A549 (cell line): ENCODE data around the gene TBC1D8. TPM values are rescaled to one million over a fixed set of nuclear protein-coding genes. Genes with fewer than 3 reads are reported as not detected.

Experiments
- ATAC-seq, 2 experiments: fragments of 200-7000 bp in 1 of 2; fragments of >200 bp in 1 of 2; cut with Nextera tagmentation in 1 of 2; cut with Tn5 transposase in 1 of 2; 3 replicates each; pipeline versions ENCODE4 v1.8.0 to v1.9.1; 2018 to 2020; ENCODE audit warnings: mild to moderate bottlenecking in 1 of 2, moderate library complexity in 1 of 2
- CTCF ChIA-PET: fragments of 300-600 bp; sonication (Branson Sonifier 250); formaldehyde crosslinking; extraction: SDS; loops from one replicate; lab custom pipeline; 2021; ENCODE audit warnings: antibody characterized with exemption, inconsistent platforms; lab: Yijun Ruan, JAX
- POLR2A ChIA-PET: fragments of 350-600 bp; formaldehyde crosslinking; extraction: SDS; loops from one replicate; lab custom pipeline; 2021; ENCODE audit warnings: antibody characterized with exemption, inconsistent platforms; lab: Yijun Ruan, JAX
- DNase-seq, 2 experiments: peaks; one replicate each; pipeline versions ENCODE4 v3.0.0 to v3.0.0-alpha.2; 2011 to 2016; ENCODE audit warnings: low read depth in 1 of 2, low spot score in 1 of 2
- FAIRE-seq: peaks from 2 replicates; lab custom pipeline; 2011; peaks lifted over from hg19 to GRCh38; lab: Jason Lieb, UNC
- H3K27ac ChIP-seq, 2 experiments: fragments of >200 bp; sonication (Bioruptor Twin); formaldehyde crosslinking; 3 replicates each; pipeline ENCODE4 v1.5.1; 2016 to 2017
- H3K4me1 ChIP-seq: fragments of >200 bp; sonication (Bioruptor Twin); formaldehyde crosslinking; 3 replicates; pipeline ENCODE4 v1.6.1; 2016
- H3K4me2 ChIP-seq: fragments of >200 bp; sonication (Bioruptor Twin); formaldehyde crosslinking; 3 replicates; pipeline ENCODE4 v1.6.1; 2016
- H3K4me3 ChIP-seq: fragments of >200 bp; sonication (Bioruptor Twin); formaldehyde crosslinking; 3 replicates; pipeline ENCODE4 v1.5.1; 2016
- H3K9me3 ChIP-seq: fragments of >200 bp; sonication (Bioruptor Twin); formaldehyde crosslinking; 3 replicates; pipeline ENCODE4 v1.6.1; 2016
- CBX8 ChIP-seq: fragments of 200-600 bp; sonication (generic); IDR thresholded peaks from 2 replicates; pipeline ENCODE4 v1.6.1; 2016
- CEBPB ChIP-seq, 2 experiments: fragments of >200 bp in 1 of 2; sonication (Bioruptor Twin) in 1 of 2; formaldehyde crosslinking in 1 of 2; IDR thresholded peaks; 2 replicates each; pipeline ENCODE4 v1.6.1; 2012 to 2016
- EHF ChIP-seq: fragments of 250-450 bp; sonication (Bioruptor Pico); IDR thresholded peaks from 2 replicates; pipeline ENCODE4 v1.5.0; 2020; ENCODE audit warnings: mild to moderate bottlenecking
- EP300 ChIP-seq, 2 experiments: fragments of >200 bp; sonication (Bioruptor Twin); formaldehyde crosslinking; IDR thresholded peaks; 2 replicates in 1 of 2; 3 replicates in 1 of 2; pipeline ENCODE4 v1.6.1; 2016 to 2017
- FOXS1 ChIP-seq: fragments of 250-450 bp; sonication (Bioruptor Pico); IDR thresholded peaks from 2 replicates; pipeline ENCODE4 v1.5.0; 2020; ENCODE audit warnings: mild to moderate bottlenecking, moderate library complexity
- HDAC2 ChIP-seq: fragments of 200-600 bp; sonication (generic); IDR thresholded peaks from 2 replicates; pipeline ENCODE4 v1.6.1; 2016
- HOXB13 ChIP-seq: fragments of 250-450 bp; sonication (Bioruptor Pico); IDR thresholded peaks from 2 replicates; pipeline ENCODE4 v1.5.0; 2020; ENCODE audit warnings: low read depth, mild to moderate bottlenecking, moderate library complexity
- JUN ChIP-seq, 2 experiments: fragments of >200 bp; sonication (Bioruptor Twin); formaldehyde crosslinking; IDR thresholded peaks; 2 replicates in 1 of 2; 3 replicates in 1 of 2; pipeline ENCODE4 v1.6.1; 2016 to 2017
- JUNB ChIP-seq: fragments of >200 bp; sonication (Bioruptor Twin); formaldehyde crosslinking; IDR thresholded peaks from 2 replicates; pipeline ENCODE4 v1.6.1; 2016
- MAFK ChIP-seq: fragments of 450-650 bp; IDR thresholded peaks from 2 replicates; pipeline ENCODE4 v1.6.1; 2014; ENCODE audit not compliant: partially characterized antibody
- MYC ChIP-seq: IDR thresholded peaks from 2 replicates; pipeline ENCODE4 v1.6.1; 2012; ENCODE audit warnings: mild to moderate bottlenecking, inconsistent platforms, low read length, improper control_type of control experiment, borderline replicate concordance
- NR3C1 ChIP-seq: fragments of >200 bp; sonication (Bioruptor Twin); formaldehyde crosslinking; IDR thresholded peaks from 3 replicates; pipeline ENCODE4 v1.6.1; 2017
- POLR2AphosphoS2 ChIP-seq: conservative IDR thresholded peaks from 2 replicates; pipeline ENCODE4 v1.6.1; 2012; ENCODE audit warnings: low read length, improper control_type of control experiment, inconsistent platforms
- RAD21 ChIP-seq, 2 experiments: fragments of >200 bp in 1 of 2; sonication (Bioruptor Twin) in 1 of 2; formaldehyde crosslinking in 1 of 2; IDR thresholded peaks in 1 of 2; conservative IDR thresholded peaks in 1 of 2; 2 replicates in 1 of 2; 3 replicates in 1 of 2; pipeline ENCODE4 v1.6.1; 2012 to 2018; ENCODE audit warnings: inconsistent platforms in 1 of 2
- RARB ChIP-seq: fragments of 250-450 bp; sonication (Bioruptor Pico); IDR thresholded peaks from 2 replicates; pipeline ENCODE4 v1.8.0; 2021; ENCODE audit warnings: mild to moderate bottlenecking, moderate library complexity
- RNF2 ChIP-seq: fragments of 200-600 bp; sonication (generic); IDR thresholded peaks from 2 replicates; pipeline ENCODE4 v1.6.1; 2016; ENCODE audit warnings: low read depth, mild to moderate bottlenecking, antibody characterized with exemption, moderate library complexity, borderline replicate concordance
- ZNF302 ChIP-seq: fragments of 250-450 bp; sonication (Bioruptor Pico); IDR thresholded peaks from 2 replicates; pipeline ENCODE4 v1.9.0; 2021; ENCODE audit warnings: inconsistent platforms, mild to moderate bottlenecking, moderate library complexity
- ZSCAN20 ChIP-seq: fragments of 250-450 bp; sonication (Bioruptor Pico); IDR thresholded peaks from 2 replicates; pipeline ENCODE4 v1.8.0; 2022; ENCODE audit warnings: mild to moderate bottlenecking, moderate library complexity
- WGBS: methylation state at CpG from one replicate; pipeline ENCODE4 v1.1.6; 2017; ENCODE audit errors: missing lambda C conversion rate; 5-methylcytosine and 5-hydroxymethylcytosine counted together
- polyA plus RNA-seq, 4 experiments: library from polyadenylated mRNA; depleted of rRNA in 3 of 4; stranded (reverse); fragments of >200 nt; fragmentation: RNase III in 1 of 4; extraction: RNeasy Plus Mini Kit Qiagen cat#74134 plus additional on column Dnase treatment in 1 of 4; gene quantifications; 2 replicates in 3 of 4; 3 replicates in 1 of 4; pipeline ENCODE4 v1.2.3, GENCODE V29; 2011 to 2017
- TF ChIP-seq, protein P1 (sequence below): fragments of 250-450 bp; sonication (Bioruptor Pico); IDR thresholded peaks from 2 replicates; pipeline ENCODE4 v1.5.0; 2021; ENCODE audit warnings: mild to moderate bottlenecking, moderate library complexity, borderline replicate concordance
- TF ChIP-seq, protein P2 (sequence below): IDR thresholded peaks from 2 replicates; pipeline ENCODE4 v1.6.1; 2012
- TF ChIP-seq, protein P3 (sequence below): fragments of >200 bp; sonication (Bioruptor Twin); formaldehyde crosslinking; IDR thresholded peaks from 3 replicates; pipeline ENCODE4 v1.6.1; 2016
- TF ChIP-seq, protein P4 (sequence below): IDR thresholded peaks from 2 replicates; pipeline ENCODE4 v1.6.1; 2012; ENCODE audit warnings: low read depth, borderline replicate concordance
- TF ChIP-seq, protein P5 (sequence below): fragments of 250-450 bp; sonication (Bioruptor Pico); IDR thresholded peaks from 2 replicates; pipeline ENCODE4 v1.5.0; 2020; ENCODE audit warnings: low read depth, mild to moderate bottlenecking, moderate library complexity

Gene TBC1D8
- polyA plus RNA-seq, 2 of the 4 experiments (the other 2 are of a cell fraction) = 35.3 to 107 TPM

DNA sequence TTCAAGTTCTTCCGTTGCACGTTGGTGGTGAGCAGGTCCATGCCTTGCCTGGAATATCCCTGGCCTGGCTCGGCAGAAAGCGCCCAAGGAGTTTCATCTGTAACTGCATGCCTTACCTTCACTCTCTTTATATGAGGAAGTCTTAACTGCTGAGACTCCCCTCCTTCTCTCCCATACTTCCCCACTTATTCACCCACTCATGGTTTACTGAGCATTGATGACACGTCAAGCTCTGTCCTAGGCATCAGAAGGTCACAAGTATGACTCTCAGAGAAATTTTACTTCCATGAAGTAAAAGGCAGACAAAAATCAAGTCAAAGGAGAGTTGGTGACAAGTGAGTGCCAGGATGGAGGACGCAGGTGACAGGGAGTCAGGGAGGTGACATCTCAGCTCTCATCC, 68.2 kb downstream of the TBC1D8 start:
- no peak overlapping the region for H3K4me3 ChIP-seq
- CTCF ChIA-PET = interaction anchor here (1.5 kb wide), 1 partner anchor 8 kb away, joined by 4 read pairs; no protein-coding TSS in a partner anchor
- ATAC-seq = no peak
- POLR2A ChIA-PET = no interaction called here
- peak overlapping the region; percentile 69 for H3K4me2 ChIP-seq
- FAIRE-seq = no peak
- peak overlapping the region; percentile 87 to 95 for H3K27ac ChIP-seq
- WGBS = 80% methylated on average over 6 of the region's 6 CpGs
- 0 out of 3 replicates have a peak, but pooled peaks cover 3% of the 10 kb centered on the region for H3K9me3 ChIP-seq
- H3K4me1 ChIP-seq = peaks cover 94% of the 10 kb centered on the region
- no peak for DNase-seq
- TF ChIP-seq EP300 (IDR thresholded peaks at IDR 0.05) = no peak
- 0 out of 5 replicates have a peak, but pooled peaks of 1 of the 2 experiments have one; percentile 0 for TF ChIP-seq JUN (IDR thresholded peaks at IDR 0.05)

DNA sequence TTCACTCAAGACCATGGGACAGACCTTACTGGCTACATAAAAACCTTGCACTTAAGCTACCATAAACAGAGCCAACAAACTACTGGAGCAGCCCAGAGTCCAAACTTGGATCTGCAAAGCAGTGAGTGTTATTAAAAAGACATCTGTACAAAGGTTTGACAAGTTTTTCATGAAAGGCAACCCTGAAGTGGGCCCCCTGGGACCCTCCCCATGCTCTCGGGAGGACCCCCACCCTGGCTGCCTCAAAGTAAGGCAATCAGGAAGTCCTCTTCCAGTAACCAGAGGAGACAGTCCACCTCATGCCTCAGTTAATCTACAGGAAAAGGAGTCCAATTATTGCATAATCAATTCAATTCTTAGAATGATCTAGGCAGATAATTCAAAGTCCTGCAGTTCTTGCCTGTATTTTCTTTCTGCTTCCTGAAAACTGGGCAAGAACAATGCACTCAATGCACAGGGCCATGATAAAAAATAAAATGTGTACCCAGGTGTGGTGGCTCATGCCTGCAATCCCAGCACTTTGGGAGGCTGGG, 69.7 kb downstream of the TBC1D8 start:
- Histone ChIP-seq H3K27ac (peak overlapping the region; percentile 87 to 95), H3K4me2 (peak overlapping the region; percentile 69), H3K9me3 (0 out of 3 replicates have a peak, but pooled peaks cover 3% of the 10 kb centered on the region), H3K4me3 (no peak overlapping the region), H3K4me1 (peaks cover 89% of the 10 kb centered on the region)
- FAIRE-seq (no peak), DNase-seq (no peak), ATAC-seq (no peak)
- peak; percentile 62 to 78; a peak in 3 of 4 replicates for TF ChIP-seq CEBPB (IDR thresholded peaks at IDR 0.05)
- no peak for TF ChIP-seq RNF2
- TF ChIP-seq HDAC2 = no peak
- 0 out of 2 replicates have a peak, but pooled peaks have one; percentile 18 for TF ChIP-seq FOXS1
- no peak for TF ChIP-seq MYC
- TF ChIP-seq POLR2AphosphoS2 = no peak
- TF ChIP-seq, protein P1, sequence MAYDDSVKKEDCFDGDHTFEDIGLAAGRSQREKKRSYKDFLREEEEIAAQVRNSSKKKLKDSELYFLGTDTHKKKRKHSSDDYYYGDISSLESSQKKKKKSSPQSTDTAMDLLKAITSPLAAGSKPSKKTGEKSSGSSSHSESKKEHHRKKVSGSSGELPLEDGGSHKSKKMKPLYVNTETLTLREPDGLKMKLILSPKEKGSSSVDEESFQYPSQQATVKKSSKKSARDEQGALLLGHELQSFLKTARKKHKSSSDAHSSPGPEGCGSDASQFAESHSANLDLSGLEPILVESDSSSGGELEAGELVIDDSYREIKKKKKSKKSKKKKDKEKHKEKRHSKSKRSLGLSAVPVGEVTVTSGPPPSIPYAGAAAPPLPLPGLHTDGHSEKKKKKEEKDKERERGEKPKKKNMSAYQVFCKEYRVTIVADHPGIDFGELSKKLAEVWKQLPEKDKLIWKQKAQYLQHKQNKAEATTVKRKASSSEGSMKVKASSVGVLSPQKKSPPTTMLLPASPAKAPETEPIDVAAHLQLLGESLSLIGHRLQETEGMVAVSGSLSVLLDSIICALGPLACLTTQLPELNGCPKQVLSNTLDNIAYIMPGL = no peak
- WGBS = 24% methylated on average over 1 of the region's 1 CpG
- ChIA-PET CTCF (interaction anchor here (0.7 to 1.8 kb wide), 2 partner anchors 23 to 71 kb away, joined by 3 to 14 read pairs; no protein-coding TSS in a partner anchor), POLR2A (interaction anchor here (1.6 to 2.5 kb wide), 2 partner anchors 17 to 69 kb away, joined by 4 to 12 read pairs; partner anchors contain the start of gene TBC1D8)

DNA sequence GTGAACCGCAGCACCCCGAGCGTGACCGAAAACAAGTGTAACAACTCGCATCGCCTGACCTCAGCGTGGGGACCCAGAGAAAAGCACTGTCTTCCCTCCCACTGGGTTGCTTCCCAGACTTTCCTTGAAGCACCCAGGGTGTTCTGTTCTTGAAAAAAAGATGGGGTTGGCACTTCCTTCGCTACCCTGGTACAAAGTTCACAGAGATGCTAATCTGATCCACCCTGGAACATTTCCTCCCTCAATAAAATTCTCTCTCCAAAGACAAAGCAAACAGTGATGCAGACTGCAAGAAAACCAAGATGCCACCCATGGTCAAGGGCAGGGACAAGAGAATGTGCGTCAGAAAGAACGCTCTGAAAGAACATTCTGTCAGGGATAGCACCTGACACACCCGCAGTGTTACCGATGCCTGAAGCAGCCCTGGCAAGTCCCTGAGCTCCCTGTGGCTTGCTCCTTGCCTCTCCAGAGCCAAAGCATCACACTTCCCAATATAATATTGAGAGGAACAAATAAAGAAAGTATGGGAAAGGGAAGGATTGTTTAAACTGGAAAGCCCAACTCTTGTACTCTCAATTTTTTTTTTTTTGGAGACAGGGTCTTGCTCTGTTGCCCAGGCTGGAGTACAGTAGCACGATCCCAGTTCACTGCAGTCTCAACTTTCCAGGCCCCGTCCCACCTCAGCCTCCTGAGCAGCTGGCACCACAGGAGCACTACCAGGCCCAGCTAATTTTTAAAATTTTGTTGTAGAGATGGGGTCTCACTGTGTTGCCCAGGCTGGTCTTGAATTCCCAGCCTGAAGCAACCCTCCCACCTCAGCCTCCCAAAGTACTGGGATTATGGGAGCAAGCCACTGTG, 70.7 kb downstream of the TBC1D8 start:
- Histone ChIP-seq H3K9me3 (peaks cover 5% of the 10 kb centered on the region; the same call in 2 of the 3 replicates), H3K4me1 (peaks cover 87% of the 10 kb centered on the region), H3K4me3 (no peak overlapping the region), H3K4me2 (peak overlapping the region; percentile 69), H3K27ac (peak overlapping the region; percentile 87 to 95)
- ChIA-PET POLR2A (interaction anchor here (0.5 to 2.5 kb wide), 5 partner anchors 16 to 70 kb away, joined by 3 to 12 read pairs (median 4); partner anchors contain the start of gene TBC1D8), CTCF (interaction anchor here (0.7 to 1.8 kb wide), 5 partner anchors 22 to 124 kb away, joined by 3 to 14 read pairs (median 4); no protein-coding TSS in a partner anchor)
- DNase-seq (peak; percentile 44 to 97), FAIRE-seq (peak; percentile 72), ATAC-seq (peak; percentile 92 to 94)
- 22% methylated on average over 14 of the region's 14 CpGs for WGBS
- TF ChIP-seq EHF (CRISPR knock-in tag) (peak; percentile 73; the same call in 1 of the 2 replicates), ZSCAN20 (peak; percentile 68; the same call in 1 of the 2 replicates), CBX8 (no peak), RAD21 (conservative IDR thresholded peaks at IDR 0.05 in 1 of 2, IDR thresholded peaks at IDR 0.05 in 1 of 2) (peak; percentile 38 to 62), NR3C1 (peak; percentile 61; the same call in 1 of the 3 replicates), ZNF302 (CRISPR knock-in tag) (no peak), RARB (CRISPR knock-in tag) (peak; percentile 70; the same call in 1 of the 2 replicates), HOXB13 (CRISPR knock-in tag) (peak; percentile 85), FOXS1 (peak; percentile 68; the same call in 1 of the 2 replicates), MAFK (peak; percentile 67), JUNB (peak; percentile 85)
- TF ChIP-seq, protein P1 = no peak
- TF ChIP-seq, protein P2, sequence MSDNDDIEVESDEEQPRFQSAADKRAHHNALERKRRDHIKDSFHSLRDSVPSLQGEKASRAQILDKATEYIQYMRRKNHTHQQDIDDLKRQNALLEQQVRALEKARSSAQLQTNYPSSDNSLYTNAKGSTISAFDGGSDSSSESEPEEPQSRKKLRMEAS = peak; percentile 90
- TF ChIP-seq, protein P3, sequence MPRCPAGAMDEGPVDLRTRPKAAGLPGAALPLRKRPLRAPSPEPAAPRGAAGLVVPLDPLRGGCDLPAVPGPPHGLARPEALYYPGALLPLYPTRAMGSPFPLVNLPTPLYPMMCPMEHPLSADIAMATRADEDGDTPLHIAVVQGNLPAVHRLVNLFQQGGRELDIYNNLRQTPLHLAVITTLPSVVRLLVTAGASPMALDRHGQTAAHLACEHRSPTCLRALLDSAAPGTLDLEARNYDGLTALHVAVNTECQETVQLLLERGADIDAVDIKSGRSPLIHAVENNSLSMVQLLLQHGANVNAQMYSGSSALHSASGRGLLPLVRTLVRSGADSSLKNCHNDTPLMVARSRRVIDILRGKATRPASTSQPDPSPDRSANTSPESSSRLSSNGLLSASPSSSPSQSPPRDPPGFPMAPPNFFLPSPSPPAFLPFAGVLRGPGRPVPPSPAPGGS = peak; percentile 83; the same call in 2 of the 3 replicates
- TF ChIP-seq, protein P4, sequence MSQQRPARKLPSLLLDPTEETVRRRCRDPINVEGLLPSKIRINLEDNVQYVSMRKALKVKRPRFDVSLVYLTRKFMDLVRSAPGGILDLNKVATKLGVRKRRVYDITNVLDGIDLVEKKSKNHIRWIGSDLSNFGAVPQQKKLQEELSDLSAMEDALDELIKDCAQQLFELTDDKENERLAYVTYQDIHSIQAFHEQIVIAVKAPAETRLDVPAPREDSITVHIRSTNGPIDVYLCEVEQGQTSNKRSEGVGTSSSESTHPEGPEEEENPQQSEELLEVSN = peak; percentile 53; the same call in 1 of the 2 replicates
- TF ChIP-seq, protein P5, sequence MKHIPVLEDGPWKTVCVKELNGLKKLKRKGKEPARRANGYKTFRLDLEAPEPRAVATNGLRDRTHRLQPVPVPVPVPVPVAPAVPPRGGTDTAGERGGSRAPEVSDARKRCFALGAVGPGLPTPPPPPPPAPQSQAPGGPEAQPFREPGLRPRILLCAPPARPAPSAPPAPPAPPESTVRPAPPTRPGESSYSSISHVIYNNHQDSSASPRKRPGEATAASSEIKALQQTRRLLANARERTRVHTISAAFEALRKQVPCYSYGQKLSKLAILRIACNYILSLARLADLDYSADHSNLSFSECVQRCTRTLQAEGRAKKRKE = peak; percentile 5; the same call in 1 of the 2 replicates
